ENCODE results near the gene RREB1. TPM values are rescaled to one million over a fixed set of nuclear protein-coding genes. Genes with fewer than 3 reads are reported as not detected.
A peak's percentile ranks its signal among the peaks of the same experiment; 100 is the strongest.

RREB1 gene
- total and polyA plus RNA-seq, 2 of the 4 experiments (the other 2 are of a cell fraction): 8.4 to 14.5 TPM

GRCh38 chr6:7144872-7145584 lies 37.3 kb downstream of the RREB1 start:
- no TSS peak for BruUV-seq (replicated peaks)
- Histone ChIP-seq H2AK9ac (replicated peaks; ENCODE audit: low read depth, low read length, poor library complexity) (no peak overlapping the region), H3K9me3 (ENCODE audit: control insufficient read depth, insufficient read depth, low read length) (no peaks in the 10 kb centered on the region), H4K20me1 (ENCODE audit: insufficient read depth, low read length) (peaks cover 6% of the 10 kb centered on the region), H3K36me3 (ENCODE audit: control insufficient read depth, insufficient read depth, low read length) (no peaks in the 10 kb centered on the region), H4K8ac (ENCODE audit: low read depth in 2 of 2, low read length in 2 of 2) (peak overlapping the region; percentile 64 to 85; a peak in 3 of 4 replicates), H2BK120ac (ENCODE audit: low read depth, low read length) (peak overlapping the region; percentile 66; the same call in 1 of the 2 replicates), H4K91ac (ENCODE audit: insufficient read depth, low read depth, low read length) (peak overlapping the region; percentile 64), H3K4ac (ENCODE audit: low read depth, low read length) (peak overlapping the region; percentile 96; the same call in 1 of the 2 replicates), H2AFZ (replicated peaks; ENCODE audit: low read length, poor library complexity) (no peak overlapping the region), H3K9ac (ENCODE audit: low read depth, low read length) (peak overlapping the region; percentile 23; the same call in 1 of the 2 replicates), H2AK5ac (ENCODE audit: low read depth, low read length) (peak overlapping the region; percentile 90; the same call in 1 of the 2 replicates), H3K14ac (replicated peaks; ENCODE audit: low read depth, low read length) (peak overlapping the region; percentile 49), H3K4me1 (ENCODE audit: control insufficient read depth, insufficient read depth, low read length) (peaks cover 34% of the 10 kb centered on the region), H3K4me3 (ENCODE audit: insufficient read depth, low read depth, low read length) (no peak overlapping the region), H4K5ac (ENCODE audit: low read depth, low read length) (peak overlapping the region; percentile 57; the same call in 1 of the 2 replicates), H3K79me1 (ENCODE audit: low read depth in 1 of 2, low read length in 2 of 2) (peaks cover 24 to 70% of the 10 kb centered on the region in 2 experiments; a peak in 3 of 4 replicates), H3K18ac (ENCODE audit: low read depth, low read length) (peak overlapping the region; percentile 42; the same call in 1 of the 2 replicates), H3K56ac (ENCODE audit: extremely low read depth, insufficient read depth, low read length) (no peak overlapping the region), H3K27me3 (ENCODE audit: control insufficient read depth, insufficient read depth, low read length) (no peaks in the 10 kb centered on the region), H3K27ac (ENCODE audit: insufficient read depth, low read length) (peak overlapping the region; percentile 92; the same call in 1 of the 2 replicates), H3K9me1 (ENCODE audit: insufficient read depth, low read length) (peaks cover 17% of the 10 kb centered on the region), H2BK15ac (ENCODE audit: low read depth, low read length) (no peak overlapping the region; the same call in 2 of the 3 replicates), H2BK5ac (ENCODE audit: low read depth, low read length, poor library complexity, severe bottlenecking) (peak overlapping the region; percentile 37), H3K23ac (ENCODE audit: low read depth, low read length) (peak overlapping the region; percentile 78; the same call in 1 of the 2 replicates), H3K4me2 (ENCODE audit: low read depth, low read length) (peak overlapping the region; percentile 60; the same call in 1 of the 2 replicates), H2BK20ac (ENCODE audit: low read depth, low read length) (0 out of 2 replicates have a peak overlapping the region, but pooled peaks have one; percentile 22)
- intact Hi-C loops (cut with micrococcal nuclease): loop anchor here (10.0 kb wide), 1 partner anchor 420 kb away; no protein-coding TSS in a partner anchor
- no peak for ATAC-seq (ENCODE audit: low read depth)
- in situ Hi-C loops (cut with MboI; ENCODE audit: low sequenced_read_pairs): no loop called here
- 80% methylated on average over 1 of the region's 7 CpGs; no CpG with 5 or more reads in 1 of the 2 experiments for WGBS, 2 experiments (ENCODE audit: extremely low coverage in 2 of 2, insufficient read length in 1 of 2)
- no peak for DNase-seq
- dilution Hi-C loops (cut with HindIII; ENCODE audit: low sequenced_read_pairs, unreplicated experiment): no loop called here
- TF ChIP-seq RAD21 (IDR thresholded peaks at IDR 0.05; ENCODE audit: low read length): no peak
- TF ChIP-seq CHD1 (IDR thresholded peaks at IDR 0.05; ENCODE audit: low read depth, low read length): no peak
- TF ChIP-seq ELK1 (IDR thresholded peaks at IDR 0.05; ENCODE audit: borderline replicate concordance, low read depth, low read length): no peak
- no peak for TF ChIP-seq FOS (IDR thresholded peaks at IDR 0.05; ENCODE audit: low read depth, low read length)
- TF ChIP-seq POLR2A (IDR thresholded peaks at IDR 0.05; ENCODE audit: low read depth, low read length): no peak
- peak; percentile 91 for TF ChIP-seq CEBPB (IDR thresholded peaks at IDR 0.05; ENCODE audit: low read depth, low read length)
- TF ChIP-seq MXI1 (IDR thresholded peaks at IDR 0.05; ENCODE audit: borderline replicate concordance, low read depth, low read length): no peak
- no peak for TF ChIP-seq RCOR1 (IDR thresholded peaks at IDR 0.05; ENCODE audit: insufficient replicate concordance, low read length)
- CTCF ChIA-PET: no interaction called here
- POLR2A ChIA-PET (ENCODE audit: unreplicated experiment): no interaction called here
